Sciatic nerve (tissue), 2 donors: ENCODE results near the gene FGF2. TPM values are rescaled to one million over a fixed set of nuclear protein-coding genes. Genes with fewer than 3 reads are reported as not detected.
A peak's percentile ranks its signal among the peaks of the same experiment; 100 is the strongest.
"Not testable (repeated sequence)": the region's sequence is repeated elsewhere in the genome, so short reads cannot be mapped to it uniquely, and the experiment has no call there.

Experiments
- ATAC-seq: fragments of 200-7000 bp; cut with Tn5 transposase; one replicate; pipeline ENCODE4 v1.9.1; 2020; ENCODE audit warnings: mild to moderate bottlenecking, moderate library complexity
- DNase-seq: peaks from one replicate; pipeline ENCODE4 v3.0.0-alpha.2; 2020; ENCODE audit warnings: low spot score
- intact Hi-C: fragments of 100-400 bp; cut with DNase I; formaldehyde crosslinking; loops from one replicate; pipeline ENCODE4 v1.14.2; 2022
- total RNA-seq: library from RNA; stranded (reverse); fragmentation: NEBNext Ultra II Directional; extraction: Animal tissue kit (Norgen Biotek cat#: 25700); gene quantifications from one replicate; pipeline ENCODE4 v1.2.1, GENCODE V29; 2021
- donor health status: DM: no; HTN: no; CAD: no.
- donor health status: DM: no; HTN: no; CAD: no.

The FGF2 gene
- total RNA-seq, result 30.5 TPM

- intact Hi-C loops, result no loop called here
- DNase-seq, result peak; percentile 87
Measured at GRCh38 chr4:122826553-122827257, at the start of gene FGF2. TSS of gene FGF2 (plus strand) at chr4:122826831. CDS start at chr4:122827175, 344 bp downstream.

GRCh38 chr4:122776916-122777315 is 49.7 kb upstream of the FGF2 start:
- intact Hi-C loops, result no loop called here
- ATAC-seq (no peak), DNase-seq (no peak)

More at GRCh38 chr4:122826553-122827257, at the start of gene FGF2:
- ATAC-seq, result peak; percentile 88

GRCh38 chr4:122777846-122778673 is 48.6 kb upstream of the FGF2 start:
- no peak for ATAC-seq
- no peak for DNase-seq
- intact Hi-C loops, result no loop called here

GRCh38 chr4:122781486-122781885 is 45.1 kb upstream of the FGF2 start:
- DNase-seq, result no peak
- intact Hi-C loops, result no loop called here

GRCh38 chr4:122783301-122784215 is 43.1 kb upstream of the FGF2 start:
- ATAC-seq (peak; percentile 88), DNase-seq (no peak)
- intact Hi-C loops, result no loop called here

More at GRCh38 chr4:122781486-122781885, 45.1 kb upstream of the FGF2 start:
- ATAC-seq, result no peak

- no peak for DNase-seq
- intact Hi-C loops, result no loop called here
- ATAC-seq, result no peak
Measured at GRCh38 chr4:122784261-122784660, 42.4 kb upstream of the FGF2 start.

- intact Hi-C loops, result no loop called here
- no peak for DNase-seq
- no peak for ATAC-seq
Measured at GRCh38 chr4:122785099-122785498, 41.5 kb upstream of the FGF2 start.

GRCh38 chr4:122786296-122786695 is 40.3 kb upstream of the FGF2 start:
- intact Hi-C loops, DNase-seq, ATAC-seq: not testable (repeated sequence)

GRCh38 chr4:122786920-122787319 is 39.7 kb upstream of the FGF2 start:
- DNase-seq, ATAC-seq, intact Hi-C loops: not testable (repeated sequence)

GRCh38 chr4:122787940-122788339 is 38.7 kb upstream of the FGF2 start:
- peak; percentile 15 for ATAC-seq
- intact Hi-C loops, result no loop called here
- DNase-seq, result no peak

GRCh38 chr4:122788935-122789334 is 37.7 kb upstream of the FGF2 start:
- intact Hi-C loops, result no loop called here
- no peak for DNase-seq
- no peak for ATAC-seq

- ATAC-seq, result no peak
- no peak for DNase-seq
- intact Hi-C loops, result no loop called here
Measured at GRCh38 chr4:122793811-122794210, 32.8 kb upstream of the FGF2 start.

- DNase-seq, result no peak
- intact Hi-C loops, result no loop called here
- ATAC-seq, result peak; percentile 10
Measured at GRCh38 chr4:122796801-122797404, 29.7 kb upstream of the FGF2 start.

GRCh38 chr4:122797405-122798094 is 29.1 kb upstream of the FGF2 start:
- intact Hi-C loops, result no loop called here
- peak; percentile 38 for ATAC-seq
- no peak for DNase-seq

- DNase-seq (peak; percentile 65), ATAC-seq (peak; percentile 95)
- intact Hi-C loops, result no loop called here
Measured at GRCh38 chr4:122798101-122798500, 28.5 kb upstream of the FGF2 start.

- DNase-seq, result no peak
- intact Hi-C loops, result no loop called here
- no peak for ATAC-seq
Measured at GRCh38 chr4:122798917-122799316, 27.7 kb upstream of the FGF2 start.

GRCh38 chr4:122803788-122804208 is 22.8 kb upstream of the FGF2 start:
- ATAC-seq, result no peak
- no peak for DNase-seq
- intact Hi-C loops, result no loop called here

- intact Hi-C loops, result no loop called here
- DNase-seq (no peak), ATAC-seq (no peak)
Measured at GRCh38 chr4:122806981-122807679, 19.5 kb upstream of the FGF2 start.
